NK-92 (cell line): ENCODE data around the gene HTT.
"Not testable (repeated sequence)": the region's sequence is repeated elsewhere in the genome, so short reads cannot be mapped to it uniquely, and the experiment has no call there.

Experiments
- DNase-seq: peaks from one replicate; lab custom pipeline; 2025; ENCODE audit not compliant: unreplicated experiment; lab: John Stamatoyannopoulos, UW

HTT gene

GRCh38 chr4:3118312-3118711 is 43.8 kb downstream of the HTT start:
- no peak for DNase-seq

GRCh38 chr4:3119464-3119863 is 45.0 kb downstream of the HTT start:
- DNase-seq: no peak

GRCh38 chr4:3121110-3121509 is 46.6 kb downstream of the HTT start:
- no peak for DNase-seq

- no peak for DNase-seq
Observed at GRCh38 chr4:3121596-3121995, 47.1 kb downstream of the HTT start.

- no peak for DNase-seq
Observed at GRCh38 chr4:3122081-3122563, 47.6 kb downstream of the HTT start.

GRCh38 chr4:3123181-3123671 is 48.7 kb downstream of the HTT start:
- no peak for DNase-seq

- DNase-seq: no peak
Observed at GRCh38 chr4:3124070-3124767, 49.7 kb downstream of the HTT start.

GRCh38 chr4:3127112-3127511 is 52.6 kb downstream of the HTT start:
- no peak for DNase-seq

GRCh38 chr4:3128058-3128457 is 53.6 kb downstream of the HTT start:
- DNase-seq: no peak

- DNase-seq: no peak
Observed at GRCh38 chr4:3128976-3129375, 54.5 kb downstream of the HTT start.

- DNase-seq: no peak
Observed at GRCh38 chr4:3130201-3130600, 55.7 kb downstream of the HTT start.

- no peak for DNase-seq
Observed at GRCh38 chr4:3130826-3131225, 56.3 kb downstream of the HTT start.

- DNase-seq: no peak
Observed at GRCh38 chr4:3134201-3134600, 59.7 kb downstream of the HTT start.

GRCh38 chr4:3135155-3136011 is 60.9 kb downstream of the HTT start:
- no peak for DNase-seq

- DNase-seq: no peak
Observed at GRCh38 chr4:3136454-3136853, 62.0 kb downstream of the HTT start.

GRCh38 chr4:3137908-3138307 is 63.4 kb downstream of the HTT start:
- DNase-seq: no peak

GRCh38 chr4:3145234-3145924 is 70.9 kb downstream of the HTT start:
- DNase-seq: no peak

- no peak for DNase-seq
Observed at GRCh38 chr4:3148926-3149325, 74.4 kb downstream of the HTT start.

- DNase-seq: not testable (repeated sequence)
Observed at GRCh38 chr4:3151238-3151637, 76.8 kb downstream of the HTT start.

- DNase-seq: no peak
Observed at GRCh38 chr4:3157366-3157765, 82.9 kb downstream of the HTT start.

- no peak for DNase-seq
Observed at GRCh38 chr4:3158841-3159240, 84.4 kb downstream of the HTT start.

GRCh38 chr4:3160438-3160837 is 86.0 kb downstream of the HTT start:
- DNase-seq: no peak
